GM19463 (cell line): ENCODE data around the gene MXD4.

Source experiments
- ATAC-seq: cut with Tn5 transposase; IDR thresholded peaks from one replicate; pipeline ENCODE4 v1.9.1; 2021; ENCODE audit warnings: mild to moderate bottlenecking, moderate library complexity; ENCODE audit not compliant: unreplicated experiment

Gene MXD4

GRCh38 chr4:2292646-2293108 is 30.8 kb upstream of the MXD4 start:
- ATAC-seq, result no peak

- ATAC-seq, result no peak
Measured at GRCh38 chr4:2291705-2292645, 30.1 kb upstream of the MXD4 start.

- ATAC-seq, result no peak
Measured at GRCh38 chr4:2290974-2291704, 29.2 kb upstream of the MXD4 start.

- ATAC-seq, result no peak
Measured at GRCh38 chr4:2290488-2290887, 28.6 kb upstream of the MXD4 start.

GRCh38 chr4:2289955-2290333 is 28.0 kb upstream of the MXD4 start:
- no peak for ATAC-seq

- no peak for ATAC-seq
Measured at GRCh38 chr4:2289311-2289954, 27.5 kb upstream of the MXD4 start.

- no peak for ATAC-seq
Measured at GRCh38 chr4:2288051-2288541, 26.2 kb upstream of the MXD4 start.

- no peak for ATAC-seq
Measured at GRCh38 chr4:2287594-2287915, 25.6 kb upstream of the MXD4 start.

GRCh38 chr4:2286904-2287593 is 25.1 kb upstream of the MXD4 start:
- no peak for ATAC-seq

GRCh38 chr4:2285613-2286381 is 23.9 kb upstream of the MXD4 start:
- ATAC-seq, result no peak

- ATAC-seq, result no peak
Measured at GRCh38 chr4:2284934-2285612, 23.2 kb upstream of the MXD4 start.

- ATAC-seq, result no peak
Measured at GRCh38 chr4:2284161-2284933, 22.4 kb upstream of the MXD4 start.

- ATAC-seq, result no peak
Measured at GRCh38 chr4:2283199-2283711, 21.3 kb upstream of the MXD4 start.

- peak; percentile 91 for ATAC-seq
Measured at GRCh38 chr4:2281575-2282343, 19.9 kb upstream of the MXD4 start.

- no peak for ATAC-seq
Measured at GRCh38 chr4:2280531-2281300, 18.8 kb upstream of the MXD4 start.

GRCh38 chr4:2277956-2278355 is 16.0 kb upstream of the MXD4 start:
- no peak for ATAC-seq
